B cell (primary cell): ENCODE measurements around the gene NABP1.

ENCODE experiments used
- CTCF ChIP-seq: fragments of 200-600 bp; IDR thresholded peaks from one replicate; pipeline ENCODE4 v1.8.0; 2022; ENCODE audit warnings: antibody characterized with exemption, mild to moderate bottlenecking
- EZH2 ChIP-seq: IDR thresholded peaks from 2 replicates; pipeline ENCODE4 v1.6.1; 2012; ENCODE audit warnings: borderline replicate concordance, low read depth, mild to moderate bottlenecking, moderate library complexity, low read length; ENCODE audit not compliant: insufficient read depth, poor library complexity, severe bottlenecking

- TF ChIP-seq CTCF = no peak
- TF ChIP-seq EZH2 = no peak
These were observed 42.0 kb downstream of the NABP1 start for GRCh38 chr2:191719938-191720337.
